Measurements from ENCODE around the gene DKKL1.

Gene DKKL1

GRCh38 chr19:49338023-49338677, 25.5 kb upstream of the DKKL1 start:
- no peak for DNase-seq

GRCh38 chr19:49338691-49339300, 24.9 kb upstream of the DKKL1 start:
- no peak for DNase-seq

- no peak for DNase-seq
Observed at GRCh38 chr19:49339301-49340068, 24.2 kb upstream of the DKKL1 start.

- DNase-seq = no peak
Observed at GRCh38 chr19:49340069-49340864, 23.4 kb upstream of the DKKL1 start.

GRCh38 chr19:49340865-49341718, 22.6 kb upstream of the DKKL1 start:
- DNase-seq = no peak

- no peak for DNase-seq
Observed at GRCh38 chr19:49342291-49342721, 21.4 kb upstream of the DKKL1 start.

- DNase-seq = no peak
Observed at GRCh38 chr19:49343123-49343522, 20.6 kb upstream of the DKKL1 start.

GRCh38 chr19:49344505-49345423, 18.9 kb upstream of the DKKL1 start:
- no peak for DNase-seq

GRCh38 chr19:49347191-49347590, 16.5 kb upstream of the DKKL1 start:
- DNase-seq = no peak

- no peak for DNase-seq
Observed at GRCh38 chr19:49347835-49348234, 15.8 kb upstream of the DKKL1 start.

- no peak for DNase-seq
Observed at GRCh38 chr19:49348305-49349189, 15.1 kb upstream of the DKKL1 start.

GRCh38 chr19:49349567-49349966, 14.1 kb upstream of the DKKL1 start:
- DNase-seq = no peak

GRCh38 chr19:49355909-49356353, 7.7 kb upstream of the DKKL1 start:
- DNase-seq = no peak

- no peak for DNase-seq
Observed at GRCh38 chr19:49356382-49356781, 7.3 kb upstream of the DKKL1 start.

GRCh38 chr19:49357186-49357585, 6.5 kb upstream of the DKKL1 start:
- DNase-seq = no peak

GRCh38 chr19:49359851-49360820, 3.5 kb upstream of the DKKL1 start:
- DNase-seq = no peak

- no peak for DNase-seq
Observed at GRCh38 chr19:49361438-49362047, 2.1 kb upstream of the DKKL1 start.
